Tongue (tissue), 2 donors: ENCODE measurements around the gene EMILIN1. TPM values are rescaled to one million over a fixed set of nuclear protein-coding genes. Genes with fewer than 3 reads are reported as not detected.
A peak's percentile ranks its signal among the peaks of the same experiment; 100 is the strongest.

ENCODE experiments used
- DNase-seq: peaks from one replicate; pipeline ENCODE4 v3.0.0-alpha.2; 2015
- total RNA-seq: library from RNA; depleted of rRNA; stranded (reverse); fragments of >200 nt; gene quantifications from one replicate; pipeline ENCODE4 v1.2.3, GENCODE V29; 2014

Gene EMILIN1
- total RNA-seq, 1 donor from 2014 or later, result 82.0 TPM

DNA sequence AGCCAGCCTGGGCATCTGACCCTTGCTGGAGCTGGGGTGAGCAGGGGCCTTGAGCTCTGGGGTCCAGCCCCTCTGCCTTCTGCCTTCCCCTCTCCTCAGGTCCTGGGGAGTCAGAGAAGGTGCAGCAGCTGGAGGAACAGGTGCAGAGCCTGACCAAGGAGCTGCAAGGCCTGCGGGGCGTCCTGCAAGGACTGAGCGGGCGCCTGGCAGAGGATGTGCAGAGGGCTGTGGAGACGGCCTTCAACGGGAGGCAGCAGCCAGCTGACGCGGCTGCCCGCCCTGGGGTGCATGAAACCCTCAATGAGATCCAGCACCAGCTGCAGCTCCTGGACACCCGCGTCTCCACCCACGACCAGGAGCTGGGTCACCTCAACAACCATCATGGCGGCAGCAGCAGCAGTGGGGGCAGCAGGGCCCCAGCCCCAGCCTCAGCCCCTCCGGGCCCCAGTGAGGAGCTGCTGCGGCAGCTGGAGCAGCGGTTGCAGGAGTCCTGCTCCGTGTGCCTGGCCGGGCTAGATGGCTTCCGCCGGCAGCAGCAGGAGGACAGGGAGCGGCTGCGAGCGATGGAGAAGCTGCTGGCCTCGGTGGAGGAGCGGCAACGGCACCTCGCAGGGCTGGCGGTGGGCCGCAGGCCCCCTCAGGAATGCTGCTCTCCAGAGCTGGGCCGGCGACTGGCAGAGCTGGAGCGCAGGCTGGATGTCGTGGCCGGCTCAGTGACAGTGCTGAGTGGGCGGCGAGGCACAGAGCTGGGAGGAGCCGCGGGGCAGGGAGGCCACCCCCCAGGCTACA, 3.8 kb downstream of the EMILIN1 start:
- no peak for DNase-seq

DNA sequence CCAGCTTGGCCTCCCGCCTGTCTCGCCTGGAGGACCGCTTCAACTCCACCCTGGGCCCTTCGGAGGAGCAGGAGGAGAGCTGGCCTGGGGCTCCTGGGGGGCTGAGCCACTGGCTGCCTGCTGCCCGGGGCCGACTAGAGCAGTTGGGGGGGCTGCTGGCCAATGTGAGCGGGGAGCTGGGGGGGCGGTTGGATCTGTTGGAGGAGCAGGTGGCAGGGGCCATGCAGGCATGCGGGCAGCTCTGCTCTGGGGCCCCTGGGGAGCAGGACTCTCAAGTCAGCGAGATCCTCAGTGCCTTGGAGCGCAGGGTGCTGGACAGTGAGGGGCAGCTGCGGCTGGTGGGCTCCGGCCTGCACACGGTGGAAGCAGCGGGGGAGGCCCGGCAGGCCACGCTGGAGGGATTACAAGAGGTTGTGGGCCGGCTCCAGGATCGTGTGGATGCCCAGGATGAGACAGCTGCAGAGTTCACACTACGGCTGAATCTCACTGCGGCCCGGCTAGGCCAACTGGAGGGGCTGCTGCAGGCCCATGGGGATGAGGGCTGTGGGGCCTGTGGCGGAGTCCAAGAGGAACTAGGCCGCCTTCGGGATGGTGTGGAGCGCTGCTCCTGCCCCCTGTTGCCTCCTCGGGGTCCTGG, 4.5 kb downstream of the EMILIN1 start:
- peak; percentile 68 for DNase-seq

DNA sequence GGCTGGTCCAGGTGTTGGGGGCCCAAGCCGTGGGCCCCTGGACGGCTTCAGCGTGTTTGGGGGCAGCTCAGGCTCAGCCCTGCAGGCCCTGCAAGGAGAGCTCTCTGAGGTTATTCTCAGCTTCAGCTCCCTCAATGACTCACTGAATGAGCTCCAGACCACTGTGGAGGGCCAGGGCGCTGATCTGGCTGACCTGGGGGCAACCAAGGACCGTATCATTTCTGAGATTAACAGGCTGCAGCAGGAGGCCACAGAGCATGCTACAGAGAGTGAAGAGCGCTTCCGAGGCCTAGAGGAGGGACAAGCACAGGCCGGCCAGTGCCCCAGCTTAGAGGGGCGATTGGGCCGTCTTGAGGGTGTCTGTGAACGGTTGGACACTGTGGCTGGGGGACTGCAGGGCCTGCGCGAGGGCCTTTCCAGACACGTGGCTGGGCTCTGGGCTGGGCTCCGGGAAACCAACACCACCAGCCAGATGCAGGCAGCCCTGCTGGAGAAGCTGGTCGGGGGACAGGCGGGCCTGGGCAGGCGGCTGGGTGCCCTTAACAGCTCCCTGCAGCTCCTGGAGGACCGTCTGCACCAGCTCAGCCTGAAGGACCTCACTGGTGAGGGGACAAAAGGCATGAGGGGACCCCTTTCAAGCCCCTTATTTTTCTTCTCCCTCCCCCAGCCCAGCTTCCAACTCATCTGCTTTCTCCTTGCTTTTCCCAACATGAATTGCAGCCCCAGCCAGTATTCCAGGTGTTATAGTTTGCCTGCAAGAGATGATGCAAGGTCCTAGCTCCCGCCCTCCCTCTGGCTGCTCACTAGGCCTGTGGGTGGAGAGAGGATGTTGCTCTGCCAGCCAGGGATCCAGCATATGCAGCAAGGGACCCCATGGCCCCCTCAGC, 5.2 kb downstream of the EMILIN1 start:
- DNase-seq, result no peak

DNA sequence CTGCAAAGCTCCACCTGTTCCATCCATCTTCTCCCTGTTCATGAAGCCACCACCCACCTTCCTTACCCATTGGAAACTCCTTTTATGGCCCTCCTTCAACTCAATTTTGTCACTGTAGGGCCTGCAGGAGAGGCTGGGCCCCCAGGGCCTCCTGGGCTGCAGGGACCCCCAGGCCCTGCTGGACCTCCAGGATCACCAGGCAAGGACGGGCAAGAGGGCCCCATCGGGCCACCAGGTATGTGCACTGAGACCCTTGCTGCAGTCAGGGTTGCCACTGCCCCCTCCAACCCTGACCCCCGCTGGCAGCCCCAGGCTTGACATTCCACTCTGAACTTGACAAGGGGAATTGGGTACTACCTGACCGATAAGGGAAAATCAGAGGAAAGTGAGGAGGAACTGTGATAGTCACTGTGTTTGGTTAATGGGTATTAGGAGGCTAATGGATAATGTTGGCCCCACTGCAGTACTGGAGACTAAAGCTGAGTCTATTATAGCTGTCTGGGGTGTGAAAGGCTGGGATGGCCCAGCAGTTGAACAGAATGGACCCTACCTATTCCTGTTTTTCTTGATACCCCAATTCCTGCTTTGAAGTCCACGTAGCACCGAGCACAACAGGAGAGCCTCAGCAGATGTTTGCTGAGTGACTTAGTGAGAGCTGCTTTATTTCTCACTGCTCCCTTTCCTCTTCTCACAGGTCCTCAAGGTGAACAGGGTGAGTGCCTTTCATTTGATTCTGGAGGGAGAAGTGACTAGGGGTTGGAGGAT, 6.1 kb downstream of the EMILIN1 start:
- no peak for DNase-seq

DNA sequence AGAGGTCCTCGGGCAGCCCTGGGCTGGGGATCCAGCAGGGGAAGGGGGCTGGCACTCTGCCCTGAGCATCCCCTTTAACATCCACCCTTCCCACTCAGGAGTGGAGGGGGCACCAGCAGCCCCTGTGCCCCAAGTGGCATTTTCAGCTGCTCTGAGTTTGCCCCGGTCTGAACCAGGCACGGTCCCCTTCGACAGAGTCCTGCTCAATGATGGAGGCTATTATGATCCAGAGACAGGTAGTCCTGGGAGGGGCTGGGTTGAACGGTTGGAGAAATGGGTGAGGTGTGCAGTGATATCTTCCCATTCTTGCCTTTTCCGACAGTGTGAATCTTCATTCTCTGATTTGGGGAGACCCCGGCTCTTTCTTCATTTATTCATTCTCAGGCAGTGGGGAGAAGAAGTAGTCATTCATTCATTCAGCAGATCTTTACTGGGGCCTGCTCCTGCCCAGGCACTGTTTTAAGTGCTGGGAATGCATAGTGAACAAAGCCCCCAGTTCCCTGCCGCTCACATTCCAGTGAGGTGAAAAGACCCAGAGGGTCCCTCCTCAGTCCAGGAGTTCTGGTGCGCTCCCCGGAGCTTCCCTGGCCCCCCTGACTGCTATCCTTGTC, 6.8 kb downstream of the EMILIN1 start:
- no peak for DNase-seq

DNA sequence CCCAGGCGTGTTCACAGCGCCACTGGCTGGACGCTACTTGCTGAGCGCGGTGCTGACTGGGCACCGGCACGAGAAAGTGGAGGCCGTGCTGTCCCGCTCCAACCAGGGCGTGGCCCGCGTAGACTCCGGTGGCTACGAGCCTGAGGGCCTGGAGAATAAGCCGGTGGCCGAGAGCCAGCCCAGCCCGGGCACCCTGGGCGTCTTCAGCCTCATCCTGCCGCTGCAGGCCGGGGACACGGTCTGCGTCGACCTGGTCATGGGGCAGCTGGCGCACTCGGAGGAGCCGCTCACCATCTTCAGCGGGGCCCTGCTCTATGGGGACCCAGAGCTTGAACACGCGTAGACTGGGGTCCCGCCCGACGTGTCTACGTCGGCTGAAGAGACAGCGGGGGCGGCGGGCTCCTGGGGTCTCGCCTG, 7.3 kb downstream of the EMILIN1 start:
- peak; percentile 71 for DNase-seq

DNA sequence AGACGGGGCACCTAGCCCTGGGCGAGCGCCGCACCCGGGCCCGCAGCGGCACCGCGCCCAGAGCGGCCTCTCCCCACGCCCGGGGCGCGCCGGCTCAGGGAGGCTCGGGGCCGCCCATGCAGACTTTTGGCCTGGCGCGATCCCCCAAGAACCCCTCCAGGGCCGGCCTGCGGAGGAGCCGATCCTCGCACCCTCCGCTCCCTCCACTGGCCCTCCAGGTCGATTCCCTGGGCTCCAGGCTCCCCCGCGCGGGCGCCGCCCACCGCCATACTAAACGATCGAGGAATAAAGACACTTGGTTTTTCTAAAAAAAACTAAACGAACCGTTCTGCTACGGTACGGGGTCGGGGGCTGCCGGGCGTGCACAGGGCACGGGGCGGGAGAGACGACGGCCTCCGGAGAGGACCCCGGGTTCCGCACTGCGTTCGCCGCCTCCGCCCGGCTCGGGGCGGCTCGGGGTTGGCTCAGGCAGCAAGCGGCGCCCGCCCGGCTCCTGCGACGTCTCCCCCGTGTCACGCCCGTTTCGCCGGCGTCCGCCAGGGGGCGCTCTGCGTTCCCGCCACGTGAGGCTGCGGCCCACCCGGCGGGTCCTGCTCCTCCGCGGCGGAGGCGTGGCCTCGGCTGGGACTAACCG, 7.8 kb downstream of the EMILIN1 start:
- DNase-seq, result peak; percentile 98

DNA sequence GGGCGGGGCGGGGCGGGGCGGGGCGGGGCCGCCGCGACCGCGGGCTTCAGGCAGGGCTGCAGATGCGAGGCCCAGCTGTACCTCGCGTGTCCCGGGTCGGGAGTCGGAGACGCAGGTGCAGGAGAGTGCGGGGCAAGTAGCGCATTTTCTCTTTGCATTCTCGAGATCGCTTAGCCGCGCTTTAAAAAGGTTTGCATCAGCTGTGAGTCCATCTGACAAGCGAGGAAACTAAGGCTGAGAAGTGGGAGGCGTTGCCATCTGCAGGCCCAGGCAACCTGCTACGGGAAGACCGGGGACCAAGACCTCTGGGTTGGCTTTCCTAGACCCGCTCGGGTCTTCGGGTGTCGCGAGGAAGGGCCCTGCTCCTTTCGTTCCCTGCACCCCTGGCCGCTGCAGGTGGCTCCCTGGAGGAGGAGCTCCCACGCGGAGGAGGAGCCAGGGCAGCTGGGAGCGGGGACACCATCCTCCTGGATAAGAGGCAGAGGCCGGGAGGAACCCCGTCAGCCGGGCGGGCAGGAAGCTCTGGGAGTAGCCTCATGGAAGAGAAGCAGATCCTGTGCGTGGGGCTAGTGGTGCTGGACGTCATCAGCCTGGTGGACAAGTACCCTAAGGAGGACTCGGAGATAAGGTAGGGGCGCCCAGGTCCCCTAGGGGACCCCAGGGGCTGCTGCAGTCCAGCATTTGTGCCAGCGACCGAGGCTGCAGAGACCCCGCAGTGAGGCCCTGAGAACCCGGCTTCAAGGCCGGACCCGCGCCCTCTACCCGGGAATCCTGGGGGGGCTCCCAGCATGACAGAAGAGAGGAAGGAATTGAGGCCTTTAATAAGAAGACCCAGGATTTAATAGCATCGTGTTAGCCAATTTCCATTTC, 8.5 kb downstream of the EMILIN1 start, which contains the start of gene KHK:
KHK (plus strand) TSS at position 49 of the 870 bp plus-strand sequence; CDS start at position 537, 488 bp downstream.
- DNase-seq, result no peak

DNA sequence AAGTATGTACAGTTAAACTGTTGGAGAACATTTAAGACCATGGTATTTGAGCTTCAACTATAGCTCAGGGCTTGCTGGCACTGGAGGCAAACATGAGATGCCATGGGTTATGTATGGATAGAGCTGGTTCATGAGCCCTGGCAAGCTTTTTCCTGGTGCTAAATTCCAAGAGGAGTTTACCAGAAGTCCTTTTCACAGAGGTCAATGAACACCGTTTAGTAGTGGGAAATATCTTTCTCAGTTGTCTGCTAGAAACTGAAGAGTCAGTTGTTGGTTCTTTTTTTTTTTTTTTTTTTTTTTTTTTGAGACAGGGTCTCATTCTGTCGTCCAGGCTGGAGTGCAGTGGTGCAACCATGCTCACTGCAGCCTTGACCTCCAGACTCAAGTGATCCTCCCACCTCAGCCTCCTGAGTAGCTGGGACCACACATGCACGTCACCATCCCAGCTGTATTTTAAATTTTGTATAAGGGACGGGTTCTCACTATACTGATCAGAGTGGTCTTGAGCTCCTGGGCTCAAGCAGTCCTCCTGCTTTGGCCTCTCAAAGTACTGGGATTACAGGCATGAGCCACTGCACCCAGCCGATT, 9.5 kb downstream of the EMILIN1 start:
- no peak for DNase-seq

DNA sequence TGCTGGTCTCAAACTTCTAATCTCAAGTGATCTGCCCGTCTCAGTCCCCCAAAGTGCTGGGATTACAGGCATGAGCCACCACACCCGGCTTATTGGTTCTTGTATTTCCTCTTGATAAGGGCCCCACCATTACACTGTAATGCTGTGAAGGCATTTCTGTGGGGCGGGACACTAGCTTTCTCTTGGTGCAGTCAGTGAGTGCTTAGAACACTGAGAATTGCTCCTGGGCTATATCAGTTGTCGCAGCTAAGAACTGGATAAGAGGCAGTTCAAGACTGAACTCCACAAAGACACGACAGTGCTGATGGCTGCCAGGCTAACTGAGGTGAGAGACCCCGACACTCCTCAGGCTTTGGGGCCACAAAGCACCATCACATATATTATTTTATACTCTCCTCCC, 10.2 kb downstream of the EMILIN1 start:
- no peak for DNase-seq

DNA sequence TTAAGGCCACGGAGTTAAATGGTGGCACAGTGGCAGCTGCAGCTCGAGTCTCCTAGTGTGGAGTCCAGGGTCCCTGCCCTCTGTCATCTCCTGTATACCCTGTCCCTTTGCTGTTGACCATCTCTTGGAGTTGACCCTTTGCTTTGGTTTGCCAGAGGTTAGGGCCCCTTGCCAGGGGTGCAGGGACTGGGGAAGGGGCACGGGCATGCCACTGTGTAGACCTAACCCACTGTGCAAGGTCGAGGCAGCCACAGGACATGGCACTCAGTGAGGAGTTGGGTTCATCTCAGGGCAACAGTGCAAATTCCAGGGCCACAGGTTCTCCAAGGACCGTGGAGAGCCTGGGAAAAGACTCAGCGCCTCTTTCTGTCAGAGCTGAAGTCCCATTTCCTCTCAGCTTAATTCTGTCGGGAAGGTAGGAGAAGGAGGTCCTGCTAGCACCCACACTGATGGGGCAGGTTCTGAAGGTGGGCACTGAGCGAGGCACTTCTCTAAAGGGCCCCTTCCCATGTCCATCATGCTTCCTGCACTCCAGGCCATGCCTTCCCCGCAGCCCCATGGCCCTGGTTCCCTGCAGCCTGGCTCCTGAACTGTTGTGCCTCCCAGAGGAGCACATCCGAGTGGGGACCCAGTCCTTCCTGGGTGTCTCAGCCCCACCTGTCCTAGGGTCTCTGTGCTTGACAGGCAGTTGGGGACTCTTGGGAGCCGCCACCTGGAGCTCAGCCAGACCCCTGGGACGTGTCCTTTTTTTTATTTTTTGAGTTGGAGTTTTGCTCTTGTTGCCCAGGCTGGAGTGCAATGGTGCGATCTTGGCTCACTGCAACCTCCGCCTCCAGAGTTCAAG, 10.9 kb downstream of the EMILIN1 start:
- DNase-seq, result no peak

DNA sequence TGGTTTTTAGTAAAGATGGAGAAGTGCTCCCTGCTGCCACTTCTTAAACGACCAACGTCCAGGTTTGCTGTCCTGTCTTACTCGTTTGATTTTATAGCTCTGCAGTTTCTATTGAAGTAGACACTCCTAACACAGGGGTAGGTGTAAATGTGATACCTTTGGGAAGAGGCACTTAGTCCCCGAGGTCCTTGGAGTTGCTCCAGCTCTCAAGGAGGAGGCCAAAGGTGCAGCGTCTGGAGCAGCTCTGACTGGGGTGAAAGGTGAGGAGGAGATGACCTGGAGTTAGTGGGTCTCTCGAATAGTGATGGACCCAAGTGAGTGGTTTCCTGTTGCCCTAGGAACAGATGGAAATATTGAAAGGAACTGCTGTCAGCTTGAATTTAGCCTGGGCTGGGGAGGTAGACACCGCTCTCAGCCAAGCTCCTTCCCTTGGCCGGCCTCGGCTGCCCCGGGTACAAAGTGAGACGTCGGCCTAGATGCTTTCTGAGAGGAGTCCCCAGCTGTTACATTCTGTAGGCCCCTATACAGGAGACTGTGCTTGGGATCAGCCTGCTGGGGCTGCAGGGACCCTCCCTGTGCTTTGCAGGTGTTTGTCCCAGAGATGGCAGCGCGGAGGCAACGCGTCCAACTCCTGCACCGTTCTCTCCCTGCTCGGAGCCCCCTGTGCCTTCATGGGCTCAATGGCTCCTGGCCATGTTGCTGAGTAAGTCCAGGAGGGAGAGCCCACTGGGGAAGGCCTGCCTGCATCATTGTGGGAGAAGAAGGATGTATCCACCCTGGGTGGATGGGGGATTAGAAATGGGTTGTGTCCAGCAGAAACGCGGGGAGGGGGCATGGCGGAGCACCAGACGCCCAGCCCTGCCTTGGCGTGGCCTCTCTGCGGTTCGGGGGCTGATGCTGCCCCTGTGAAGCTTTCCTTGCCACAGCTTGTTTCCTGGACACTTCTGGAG, 13.6 kb downstream of the EMILIN1 start:
- DNase-seq, result no peak

DNA sequence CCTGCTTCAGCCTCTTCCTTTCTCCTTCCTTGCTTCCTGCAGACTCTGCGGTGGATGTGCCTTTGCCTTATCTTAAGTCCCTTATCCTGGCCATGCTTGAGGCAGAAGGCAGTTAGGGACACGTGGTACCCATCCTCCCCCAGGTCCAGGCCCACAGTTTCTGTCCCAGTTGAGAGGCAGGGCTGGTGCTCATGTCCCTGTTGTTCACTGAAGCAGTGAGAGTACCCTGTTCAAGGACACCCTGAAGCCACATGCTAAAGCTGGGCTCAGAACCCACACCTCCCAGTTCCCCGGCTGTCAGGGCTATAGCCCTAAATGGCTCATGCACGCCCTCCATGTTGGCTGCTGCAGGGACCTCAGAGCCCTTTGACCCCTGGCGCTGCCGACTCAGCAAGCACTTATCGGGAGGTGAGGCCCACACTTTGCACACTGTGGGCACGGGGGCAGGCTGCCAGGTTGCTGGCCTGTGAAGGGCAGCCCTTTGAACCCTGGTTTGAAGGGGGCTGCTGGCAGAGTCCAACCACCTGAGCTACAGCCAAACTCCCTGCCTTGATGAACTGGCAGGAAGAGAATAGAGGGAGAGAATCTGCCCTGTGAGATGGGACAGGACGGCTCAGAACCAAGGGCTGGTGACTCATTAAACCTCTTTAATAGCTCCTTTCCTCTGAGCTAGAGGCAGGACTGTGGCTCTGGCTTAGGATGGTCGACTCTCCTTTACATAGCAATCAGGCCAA, 14.4 kb downstream of the EMILIN1 start:
- DNase-seq, result no peak

DNA sequence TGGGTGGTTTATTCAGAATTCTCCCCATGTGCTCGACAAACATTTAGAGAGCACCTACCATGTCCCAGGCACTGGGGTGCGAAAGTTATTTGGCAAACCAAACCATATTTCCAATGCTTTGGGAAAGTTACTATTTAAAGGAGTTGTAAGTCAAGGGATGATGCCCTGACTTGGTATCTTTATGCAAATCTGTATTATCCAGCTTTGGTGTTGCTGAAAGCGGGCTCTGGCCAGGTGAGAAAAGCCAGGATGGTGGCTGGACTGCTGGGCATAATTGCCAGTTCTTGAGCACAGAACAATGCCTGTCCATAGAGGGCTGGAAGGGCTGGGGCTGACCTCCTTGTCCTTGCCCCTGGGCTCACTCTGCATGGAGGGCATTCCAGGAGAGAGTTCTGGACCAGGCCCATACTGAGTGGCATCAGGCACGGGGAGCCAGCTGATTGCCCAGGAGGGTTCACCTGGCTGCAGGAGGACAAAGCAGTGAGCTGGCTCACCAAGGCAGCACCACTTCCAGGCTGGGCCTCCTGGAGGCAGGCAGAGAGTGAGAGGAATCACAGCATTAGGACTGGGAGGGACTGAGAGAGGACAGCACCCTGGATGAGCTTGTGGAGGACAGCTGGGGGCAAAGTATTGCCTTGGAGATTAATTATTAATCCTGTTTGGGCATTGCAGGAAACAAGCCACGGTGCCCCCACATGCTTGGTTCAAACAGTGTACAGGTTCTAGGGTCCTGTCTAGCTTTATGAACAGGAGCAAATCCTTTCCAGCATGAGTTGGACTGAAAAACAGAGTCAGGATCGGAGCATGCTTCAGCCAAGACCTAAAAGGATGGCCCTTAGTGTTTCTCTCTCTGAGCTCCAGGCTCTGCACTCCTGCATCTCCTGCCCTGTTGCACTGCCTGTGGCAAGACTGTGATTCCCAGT, 15.3 kb downstream of the EMILIN1 start:
- DNase-seq, result no peak

DNA sequence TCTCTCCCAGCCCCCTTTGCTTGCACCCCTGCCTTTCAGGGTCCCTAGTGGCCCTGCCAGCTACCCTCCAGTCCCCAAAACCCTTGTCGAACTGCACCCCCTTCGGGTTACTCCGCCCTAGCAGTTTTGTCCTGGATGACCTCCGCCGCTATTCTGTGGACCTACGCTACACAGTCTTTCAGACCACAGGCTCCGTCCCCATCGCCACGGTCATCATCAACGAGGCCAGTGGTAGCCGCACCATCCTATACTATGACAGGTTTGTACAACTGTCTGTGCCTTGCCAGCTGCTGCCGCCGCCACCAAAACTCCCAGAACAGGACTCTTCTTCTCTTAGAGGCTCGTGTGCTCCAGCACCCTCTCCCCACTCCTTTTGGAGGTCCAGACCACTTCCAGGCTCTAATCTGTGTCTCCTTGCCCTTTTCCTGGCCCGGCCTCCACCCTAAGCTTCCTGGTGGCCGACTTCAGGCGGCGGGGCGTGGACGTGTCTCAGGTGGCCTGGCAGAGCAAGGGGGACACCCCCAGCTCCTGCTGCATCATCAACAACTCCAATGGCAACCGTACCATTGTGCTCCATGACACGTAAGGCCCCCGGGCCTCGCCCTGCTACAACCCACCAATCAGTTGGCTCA, 16.1 kb downstream of the EMILIN1 start:
- no peak for DNase-seq
